NCI-H510A (cell line): Measurements from ENCODE around the gene HIRA.
"Not testable (repeated sequence)": the region's sequence is repeated elsewhere in the genome, so short reads cannot be mapped to it uniquely, and the experiment has no call there.

Experiments
- DNase-seq: peaks from one replicate; lab custom pipeline; 2025; lab: John Stamatoyannopoulos, UW

The HIRA gene

DNA sequence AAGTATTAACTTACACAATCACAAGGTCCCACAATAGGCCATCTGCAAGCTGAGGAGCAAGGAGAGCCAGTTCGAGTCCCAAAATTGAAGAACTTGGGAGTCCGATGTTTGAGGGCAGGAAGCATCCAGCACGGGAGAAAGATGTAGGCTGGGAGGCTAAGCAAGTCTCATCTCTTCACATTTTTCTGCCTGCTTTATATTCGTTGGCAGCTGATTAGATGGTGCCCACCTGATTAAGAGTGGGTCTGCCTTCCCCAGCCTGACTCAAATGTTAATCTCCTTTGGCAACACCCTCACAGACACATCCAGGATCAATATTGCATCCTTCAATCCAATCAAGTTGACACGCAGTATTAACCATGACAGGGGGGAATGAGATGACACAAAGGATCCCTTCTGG is 101.3 kb downstream of the HIRA start:
- DNase-seq = not testable (repeated sequence)

GRCh38 chr22:19329454-19329853 is 102.1 kb downstream of the HIRA start:
- no peak for DNase-seq

- no peak for DNase-seq
Measured at GRCh38 chr22:19325296-19325948, 106.1 kb downstream of the HIRA start.

DNA sequence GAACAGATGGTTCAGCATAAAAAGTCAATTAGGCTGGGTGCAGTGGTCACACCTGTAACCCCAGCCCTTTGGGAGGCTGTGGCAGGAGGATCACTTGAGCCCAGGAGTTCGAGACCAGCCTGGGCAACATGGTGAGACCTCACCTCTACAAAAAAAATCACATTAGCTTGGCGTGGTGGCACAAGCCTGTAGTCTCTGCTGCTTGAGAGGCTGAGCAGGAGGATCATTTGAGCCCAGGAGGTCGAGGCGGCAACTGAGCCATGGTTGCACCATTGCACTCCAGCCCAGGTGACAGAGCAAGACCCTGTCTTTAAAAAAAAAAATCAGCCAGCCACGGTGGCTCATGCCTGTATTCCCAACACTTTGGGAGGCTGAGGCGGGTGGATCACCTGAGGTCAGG is 108.1 kb downstream of the HIRA start:
- DNase-seq = not testable (repeated sequence)

GRCh38 chr22:19321757-19322156 is 109.8 kb downstream of the HIRA start:
- DNase-seq = no peak

DNA sequence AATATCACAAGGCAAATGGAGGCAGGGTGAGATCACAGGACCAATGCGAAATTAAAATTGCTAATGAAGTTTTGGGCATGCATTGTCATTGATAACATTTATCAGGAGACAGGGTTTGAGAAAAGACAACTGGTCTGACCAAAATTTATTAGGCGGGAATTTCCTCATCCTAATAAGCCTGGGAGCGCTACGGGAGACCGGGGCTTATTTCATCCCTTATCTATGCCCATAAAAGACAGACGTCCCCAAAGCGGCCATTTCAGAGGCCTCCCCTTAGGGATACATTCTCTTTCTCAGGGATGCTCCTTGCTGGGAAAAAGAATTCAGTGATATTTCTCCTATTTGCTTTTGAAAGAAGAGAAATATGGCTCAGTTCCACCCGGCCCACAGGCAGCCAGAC is 111.4 kb downstream of the HIRA start:
- not testable (repeated sequence) for DNase-seq

DNA sequence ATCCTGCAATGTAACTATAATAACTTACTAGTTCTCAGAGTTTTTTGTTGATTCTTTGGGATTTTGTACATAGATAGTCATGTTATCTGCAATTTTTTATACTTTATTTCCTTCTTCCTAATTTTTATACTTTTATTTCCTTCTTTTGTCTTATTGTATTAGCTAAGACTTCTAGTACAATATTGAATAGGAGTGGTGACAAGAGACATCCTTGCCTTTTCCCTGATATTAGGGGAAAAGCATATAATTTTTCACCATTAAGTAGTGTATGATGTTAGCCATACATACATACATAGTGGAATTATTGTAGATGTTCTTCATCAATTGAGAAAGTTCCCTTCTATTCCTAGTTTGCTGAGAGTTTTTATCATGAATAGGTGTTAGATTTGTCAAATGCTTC is 112.3 kb downstream of the HIRA start:
- DNase-seq = no peak

- DNase-seq = no peak
Measured at GRCh38 chr22:19317865-19318264, 113.7 kb downstream of the HIRA start.

DNA sequence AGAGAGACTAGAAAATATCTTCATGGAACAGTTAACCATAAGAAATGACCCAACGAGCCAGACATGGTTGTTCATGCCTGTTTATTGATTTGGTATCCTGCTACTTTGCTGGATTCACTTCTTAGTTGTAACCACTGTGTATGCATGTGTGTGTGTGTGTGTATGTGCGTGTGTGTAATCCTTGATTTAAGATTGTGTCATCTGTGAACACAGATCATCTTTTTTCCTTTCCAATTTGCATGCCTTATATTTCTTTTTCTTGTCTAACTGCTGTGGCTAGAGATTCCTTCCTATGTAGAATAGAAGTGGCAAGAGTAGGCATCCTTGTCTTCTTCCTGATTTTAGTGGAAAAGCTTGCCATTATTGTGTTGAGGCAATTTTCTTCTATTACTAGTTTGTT is 123.7 kb downstream of the HIRA start:
- DNase-seq = no peak

GRCh38 chr22:19306535-19306934 is 125.0 kb downstream of the HIRA start:
- DNase-seq = not testable (repeated sequence)

- DNase-seq = no peak
Measured at GRCh38 chr22:19304547-19304946, 127.0 kb downstream of the HIRA start.

GRCh38 chr22:19303785-19304184 is 127.7 kb downstream of the HIRA start:
- DNase-seq = no peak

- DNase-seq = no peak
Measured at GRCh38 chr22:19295733-19296132, 135.8 kb downstream of the HIRA start.

GRCh38 chr22:19292458-19293230 is 138.9 kb downstream of the HIRA start:
- no peak for DNase-seq

- no peak for DNase-seq
Measured at GRCh38 chr22:19291580-19292457, 139.7 kb downstream of the HIRA start, which contains the start of gene CLTCL1. Gene CLTCL1 (minus strand): TSS chr22:19291719. CDS start chr22:19291641, 78 bp downstream.

DNA sequence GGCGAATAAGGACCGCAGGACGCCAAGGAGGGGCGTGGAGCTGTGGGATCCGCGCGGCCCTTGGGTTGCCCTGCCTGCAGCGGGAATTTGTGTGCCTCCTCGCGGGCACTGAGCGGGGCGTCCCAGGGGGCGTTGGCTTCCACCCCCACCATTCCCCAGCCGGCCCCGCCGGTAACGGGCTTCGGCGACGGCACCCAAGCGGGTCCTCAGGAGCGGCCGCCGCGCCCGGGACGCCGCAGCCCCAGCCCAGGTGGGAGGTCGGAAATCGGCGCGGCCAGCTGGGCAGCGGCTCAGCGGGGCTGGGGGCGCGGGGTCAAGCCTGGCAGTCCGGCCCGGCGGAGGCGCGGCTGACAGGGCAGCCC is 140.3 kb downstream of the HIRA start:
- no peak for DNase-seq

DNA sequence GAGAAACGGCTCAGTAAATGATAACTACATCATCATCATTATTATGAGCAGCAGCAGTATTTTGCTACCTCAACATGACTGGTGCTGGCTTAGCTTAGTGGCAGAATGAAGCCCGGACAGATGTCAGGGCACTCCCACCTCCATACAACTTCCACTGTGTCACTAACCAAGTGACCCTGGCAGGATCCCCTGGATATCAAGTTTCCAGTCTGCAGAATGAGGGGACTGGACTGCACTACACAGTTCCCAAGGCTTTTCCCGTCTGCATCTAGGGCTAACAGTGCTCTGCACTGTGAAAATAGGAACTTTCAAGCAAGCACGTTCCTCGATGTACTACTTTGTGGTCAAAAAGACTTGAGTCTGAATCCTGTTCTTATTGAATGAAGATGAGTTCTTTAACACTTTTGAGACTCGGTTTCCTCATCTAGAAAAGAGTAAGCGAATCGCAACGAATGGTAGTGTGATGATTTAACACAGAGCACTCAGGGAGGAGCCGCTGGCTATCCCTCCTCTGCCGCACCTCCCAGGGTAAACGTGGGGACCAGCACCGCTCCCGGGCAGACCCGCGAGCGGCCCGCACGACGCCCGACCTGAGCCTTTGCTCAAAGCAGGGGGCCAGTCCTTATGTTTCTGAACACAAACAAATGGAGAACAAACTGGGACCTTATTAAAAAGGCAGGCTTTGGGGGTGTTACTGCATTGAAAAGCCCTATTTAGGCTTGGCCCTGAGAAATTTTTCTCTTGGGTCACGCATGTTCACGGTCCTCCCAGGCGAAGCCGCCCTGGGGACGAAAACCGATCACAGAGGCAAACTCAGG is 140.9 kb downstream of the HIRA start:
- no peak for DNase-seq

- DNase-seq = no peak
Measured at GRCh38 chr22:19289475-19290161, 141.9 kb downstream of the HIRA start.

DNA sequence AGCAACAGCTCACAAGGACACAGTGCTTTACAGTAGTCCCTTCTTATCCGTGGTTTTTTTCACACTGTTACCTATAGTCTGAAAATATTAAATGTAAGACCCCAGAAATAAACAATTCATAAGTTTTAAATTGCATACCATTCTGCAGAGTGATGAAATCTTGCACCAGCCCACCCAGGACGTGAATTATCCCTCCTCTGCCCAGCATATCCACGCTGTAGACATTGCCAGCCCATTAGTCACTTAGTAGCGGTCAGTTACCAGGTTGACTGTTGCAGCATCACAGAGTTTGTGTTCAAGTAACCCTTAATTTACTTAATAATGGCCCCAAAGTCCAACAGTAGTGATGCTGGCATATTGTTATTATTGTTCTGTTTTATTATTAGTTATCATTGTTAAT is 143.6 kb downstream of the HIRA start:
- no peak for DNase-seq

GRCh38 chr22:19287076-19287707 is 144.3 kb downstream of the HIRA start:
- peak; percentile 67 for DNase-seq

- DNase-seq = no peak
Measured at GRCh38 chr22:19285831-19286230, 145.7 kb downstream of the HIRA start.
